Posterior vena cava (tissue), 2 donors: Measurements from ENCODE around the gene KCTD18. TPM values are rescaled to one million over a fixed set of nuclear protein-coding genes. Genes with fewer than 3 reads are reported as not detected.

Source experiments
- DNase-seq: peaks from one replicate; pipeline ENCODE4 v3.0.0-alpha.2; 2020; ENCODE audit warnings: low spot score
- intact Hi-C, 2 donors: fragments of 100-400 bp; cut with DNase I; formaldehyde crosslinking; loops; one replicate each; pipeline versions ENCODE4 v1.14.1 to v1.14.2; 2022 to 2023
- total RNA-seq, 2 donors: library from RNA; stranded (reverse); fragmentation: NEBNext Ultra II Directional; extraction: Animal tissue kit (Norgen Biotek cat#: 25700); gene quantifications; one replicate each; pipeline ENCODE4 v1.2.1, GENCODE V29; 2021
- donor health status: DM: yes; HTN: yes; CAD: no.
- donor health status: DM: yes; HTN: yes; CAD: no.

Gene KCTD18
- total RNA-seq, 2 donors from 2014 or later = 13.8 to 18.5 TPM

GRCh38 chr2:200492656-200493055, 17.2 kb downstream of the KCTD18 start:
- intact Hi-C loops = no loop called here
- no peak for DNase-seq

DNA sequence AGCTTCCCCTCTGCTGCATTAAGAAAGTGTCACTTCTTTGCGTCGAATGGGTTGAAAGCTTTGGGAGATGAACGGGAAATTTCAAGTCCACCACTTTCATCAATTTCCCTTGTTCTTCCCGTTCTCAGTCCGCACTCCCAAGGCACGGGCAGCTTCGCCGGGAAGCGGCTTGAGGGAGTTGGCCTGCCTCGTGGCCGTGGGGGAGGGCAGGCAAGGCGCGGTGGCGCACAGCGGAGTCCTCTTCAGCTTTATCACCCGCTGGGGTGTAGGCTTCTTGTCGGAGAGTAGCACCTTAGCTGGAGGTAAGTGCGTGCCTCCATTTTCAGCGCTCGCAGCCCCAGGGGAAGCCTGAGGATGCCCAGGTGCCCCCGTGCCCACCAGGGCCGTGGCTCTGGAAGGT, 19.9 kb downstream of the KCTD18 start:
- DNase-seq = no peak
- intact Hi-C loops = no loop called here

- no peak for DNase-seq
- intact Hi-C loops = no loop called here
These were observed 21.7 kb downstream of the KCTD18 start for GRCh38 chr2:200488169-200488568.

GRCh38 chr2:200486529-200486928, 23.3 kb downstream of the KCTD18 start:
- no peak for DNase-seq
- intact Hi-C loops = no loop called here

DNA sequence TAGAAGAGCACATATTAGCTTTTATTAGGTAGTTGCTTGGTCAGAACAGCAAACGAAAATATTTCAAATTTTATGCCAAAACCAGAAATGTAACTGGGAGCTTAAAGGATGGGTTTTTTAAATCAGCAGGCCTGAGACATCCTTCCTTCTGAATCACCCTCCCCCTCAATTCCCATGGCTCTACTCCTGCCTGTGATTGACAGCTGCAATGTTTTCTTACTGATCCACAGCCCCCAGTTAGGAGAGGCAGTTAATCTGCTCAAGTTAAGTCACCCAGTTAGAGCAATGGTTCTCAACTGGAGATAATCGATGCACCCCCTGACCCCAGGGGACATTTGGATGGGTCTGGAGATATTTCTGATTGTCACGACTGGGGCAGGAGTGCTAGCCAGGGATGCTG, 24.9 kb downstream of the KCTD18 start:
- intact Hi-C loops = loop anchor here in 1 of 2 donors (5.0 kb wide), 1 partner anchor 508 kb away; no protein-coding TSS in a partner anchor
- DNase-seq = no peak

DNA sequence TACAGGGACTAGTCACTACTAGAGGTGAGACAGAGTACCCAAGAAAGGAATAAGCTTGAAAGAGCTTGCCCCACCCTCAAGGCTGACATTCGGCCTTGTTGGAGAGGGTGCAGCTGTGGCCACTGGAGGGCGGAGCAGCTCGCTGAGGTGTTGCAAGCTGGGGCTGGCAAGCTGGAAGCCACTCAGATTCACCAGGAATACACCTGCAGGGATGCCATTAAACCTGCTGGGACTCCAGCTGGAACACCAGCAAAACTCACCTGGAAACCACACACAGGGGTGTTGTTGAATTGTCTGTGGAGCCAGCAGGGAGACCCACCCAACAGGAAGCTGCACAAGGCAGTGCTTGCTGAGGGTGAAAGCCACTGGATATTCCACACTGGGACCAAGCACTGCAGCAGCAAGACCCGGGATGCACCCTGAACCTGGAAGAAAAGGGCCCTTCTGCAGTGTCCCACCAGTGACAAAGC, 26.1 kb downstream of the KCTD18 start:
- intact Hi-C loops = loop anchor here in 1 of 2 donors (5.0 kb wide), 1 partner anchor 506 kb away; no protein-coding TSS in a partner anchor
- no peak for DNase-seq

DNA sequence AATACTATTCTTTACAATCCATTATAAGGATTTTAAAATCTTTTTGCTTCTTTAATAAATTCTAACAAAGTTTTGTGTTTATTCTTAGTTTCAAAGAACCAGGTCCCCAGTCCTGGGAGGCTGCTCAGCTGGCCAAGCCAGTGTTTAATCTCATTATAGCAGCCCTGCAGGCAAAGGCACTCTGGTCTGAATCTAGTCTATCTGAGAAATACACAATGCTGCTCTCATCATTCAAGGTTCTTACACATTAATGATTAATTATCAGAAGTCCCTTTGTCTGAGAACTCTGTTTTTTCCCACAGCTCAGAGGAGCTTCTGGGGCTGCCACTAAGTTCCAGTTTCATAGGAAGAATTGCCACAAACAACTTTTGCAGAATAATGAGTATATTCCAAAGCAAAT, 27.7 kb downstream of the KCTD18 start:
- DNase-seq = no peak
- intact Hi-C loops = loop anchor here in 1 of 2 donors (5.0 kb wide), 1 partner anchor 505 kb away; no protein-coding TSS in a partner anchor

GRCh38 chr2:200479692-200480265, 30.1 kb downstream of the KCTD18 start:
- intact Hi-C loops = loop anchor here (5.0 kb wide), 1 partner anchor 502 kb away; no protein-coding TSS in a partner anchor
- no peak for DNase-seq

GRCh38 chr2:200477667-200478131, 32.2 kb downstream of the KCTD18 start:
- DNase-seq = peak; percentile 85
- intact Hi-C loops = loop anchor here in 1 of 2 donors (5.0 kb wide), 1 partner anchor 500 kb away; no protein-coding TSS in a partner anchor

DNA sequence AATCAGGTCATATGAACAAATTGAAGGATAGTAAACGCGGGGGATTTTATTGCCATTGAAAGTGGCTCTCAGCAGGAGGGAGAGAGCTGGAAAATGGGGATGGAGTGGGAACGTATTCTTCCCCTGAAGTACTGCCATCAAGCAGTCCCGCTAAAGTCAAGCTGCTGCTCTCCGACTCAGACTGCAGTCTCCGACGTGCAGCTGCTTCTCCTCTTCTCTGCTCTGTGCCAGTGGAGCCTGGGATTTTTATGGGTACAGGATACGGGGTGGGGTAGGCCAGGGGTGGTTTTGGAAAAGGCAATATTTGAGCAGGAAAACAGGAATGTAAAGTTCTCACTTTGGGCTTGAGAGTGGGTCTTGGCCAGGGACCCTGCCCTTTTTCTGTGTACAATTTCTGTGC, 33.0 kb downstream of the KCTD18 start:
- intact Hi-C loops = loop anchor here in 1 of 2 donors (5.0 kb wide), 1 partner anchor 500 kb away; no protein-coding TSS in a partner anchor
- no peak for DNase-seq

DNA sequence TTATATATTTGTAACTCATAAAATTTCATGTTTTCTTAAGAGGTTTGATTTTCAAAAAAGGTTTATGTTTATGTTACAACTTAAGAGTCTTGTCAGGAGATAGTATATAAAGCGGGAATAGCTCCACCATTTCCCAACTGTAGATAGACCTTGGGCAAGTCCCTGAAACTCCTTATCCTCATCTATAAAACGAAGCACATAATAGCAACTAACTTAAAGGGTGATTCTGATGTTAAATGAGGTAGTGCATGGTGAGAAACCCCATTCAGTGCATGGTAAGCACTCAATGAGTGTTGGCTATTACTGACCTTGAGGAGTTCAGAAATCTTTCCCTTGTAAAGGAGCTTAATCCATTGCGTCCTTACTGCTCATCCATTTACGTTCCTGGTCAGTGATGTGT, 34.1 kb downstream of the KCTD18 start:
- DNase-seq = no peak
- intact Hi-C loops = loop anchor here in 1 of 2 donors (5.0 kb wide), 1 partner anchor 498 kb away; no protein-coding TSS in a partner anchor

DNA sequence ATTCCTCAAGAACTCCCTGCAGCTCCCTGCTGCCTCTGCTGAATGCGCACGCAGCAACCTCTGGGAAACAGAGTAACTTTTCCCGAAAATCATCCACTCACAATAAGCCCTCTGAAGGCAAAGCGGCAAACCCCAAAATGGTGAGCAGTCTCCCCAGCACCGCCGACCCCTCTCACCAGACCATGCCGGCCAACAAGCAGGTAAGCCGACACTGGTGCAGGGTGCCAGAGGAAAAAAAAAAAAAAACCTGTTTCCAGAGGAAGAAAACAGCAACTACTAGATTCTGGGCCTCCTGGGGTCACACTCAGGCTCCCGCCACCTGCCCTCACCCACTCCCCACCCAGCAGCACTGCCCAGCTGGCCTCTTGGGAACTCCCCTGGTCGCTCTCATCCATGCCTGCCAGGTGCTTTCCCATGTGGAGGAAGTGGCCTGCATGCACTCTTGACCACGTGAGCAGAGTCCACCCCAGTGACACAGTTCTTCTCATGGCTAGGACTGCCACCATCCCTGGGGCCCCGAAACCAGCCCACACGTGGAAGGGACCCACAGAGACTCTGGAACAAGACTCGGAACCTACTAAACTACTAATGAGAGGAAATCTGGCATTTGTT, 36.9 kb downstream of the KCTD18 start:
- intact Hi-C loops = no loop called here
- no peak for DNase-seq

DNA sequence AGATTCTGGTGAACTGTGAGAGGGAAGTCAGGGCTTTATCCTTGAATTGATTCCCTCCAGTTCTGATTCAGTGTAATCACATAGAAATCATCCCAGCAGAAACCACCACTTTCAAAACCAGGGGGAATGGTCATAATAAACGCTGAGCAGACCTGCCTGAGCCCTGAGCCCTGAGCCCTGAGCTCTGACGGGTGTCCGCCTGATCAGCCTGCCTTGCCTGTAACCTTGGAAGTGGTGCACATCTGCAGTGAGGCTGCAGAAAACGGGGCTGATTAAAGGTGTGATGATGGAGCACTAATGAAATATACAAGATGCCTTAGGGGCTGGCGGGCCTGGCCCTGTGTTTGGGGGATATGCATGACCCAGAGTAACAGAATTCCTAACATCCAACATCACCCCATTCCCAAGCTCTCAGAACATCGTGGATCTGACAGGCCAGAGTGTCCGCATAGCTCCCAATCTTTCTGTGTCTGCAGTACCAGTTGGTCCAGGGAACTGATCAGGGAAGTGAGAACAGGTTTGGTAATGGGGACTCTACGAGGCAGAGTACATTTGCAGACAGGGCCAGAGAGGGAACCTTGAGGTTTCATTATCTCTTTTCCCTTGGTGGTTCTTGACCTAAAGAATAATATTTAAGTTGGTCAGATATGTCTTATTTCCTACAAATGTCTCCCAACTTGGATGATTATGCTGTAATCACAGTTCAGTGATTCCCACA, 37.8 kb downstream of the KCTD18 start:
- intact Hi-C loops = no loop called here
- no peak for DNase-seq

- no peak for DNase-seq
- intact Hi-C loops = no loop called here
These were observed 38.5 kb downstream of the KCTD18 start for GRCh38 chr2:200471324-200471848.

GRCh38 chr2:200470230-200470629, 39.6 kb downstream of the KCTD18 start:
- intact Hi-C loops = no loop called here
- no peak for DNase-seq

DNA sequence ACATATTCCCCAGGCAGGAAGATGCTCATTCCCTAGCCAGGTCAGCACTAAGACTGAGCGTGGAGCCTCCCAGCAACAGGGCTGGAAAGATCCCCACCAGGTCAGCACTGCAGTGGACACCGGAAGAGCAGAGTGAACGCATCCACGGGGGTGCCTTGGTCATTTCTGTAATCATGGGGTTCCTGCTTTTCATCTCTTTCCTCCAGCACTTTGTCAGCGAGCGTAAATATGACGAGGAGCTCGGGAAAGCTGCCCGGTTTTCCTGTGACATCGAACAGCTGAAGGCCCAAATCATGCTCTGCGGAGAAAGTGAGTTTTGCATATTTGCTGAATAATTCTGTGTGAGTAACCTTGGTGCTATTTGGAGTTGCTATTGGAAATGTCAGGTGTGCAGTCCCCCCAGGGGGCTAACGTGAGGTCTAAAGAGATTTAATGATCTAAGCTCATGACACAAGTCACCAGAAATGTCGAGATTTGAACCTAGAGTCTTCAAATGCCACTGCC, 40.1 kb downstream of the KCTD18 start:
- intact Hi-C loops = loop anchor here in 1 of 2 donors (10.0 kb wide), 1 partner anchor 165 kb away; the partner anchor contains the start of gene SPATS2L
- DNase-seq = no peak

- DNase-seq = no peak
- intact Hi-C loops = loop anchor here in 1 of 2 donors (10.0 kb wide), 1 partner anchor 163 kb away; the partner anchor contains the start of gene SPATS2L
These were observed 41.8 kb downstream of the KCTD18 start for GRCh38 chr2:200467806-200468681.
